Renal pelvis (tissue), 4 donors: ENCODE data around the gene SLC4A5. TPM values are rescaled to one million over a fixed set of nuclear protein-coding genes. Genes with fewer than 3 reads are reported as not detected.
A peak's percentile ranks its signal among the peaks of the same experiment; 100 is the strongest.
"Not testable (repeated sequence)": the region's sequence is repeated elsewhere in the genome, so short reads cannot be mapped to it uniquely, and the experiment has no call there.

Source experiments
- DNase-seq: peaks from one replicate; pipeline ENCODE4 v3.0.0-alpha.2; 2013
- polyA plus RNA-seq, 3 donors: library from polyadenylated mRNA; unstranded; fragments of 120-200 nt; gene quantifications; one replicate each; pipeline ENCODE4 v1.2.1, GENCODE V29; 2013; ENCODE audit not compliant: insufficient read length in 3 of 3

SLC4A5 gene
- polyA plus RNA-seq, 3 donors = 1.9 to 5.6 (median 3.4) TPM

DNA sequence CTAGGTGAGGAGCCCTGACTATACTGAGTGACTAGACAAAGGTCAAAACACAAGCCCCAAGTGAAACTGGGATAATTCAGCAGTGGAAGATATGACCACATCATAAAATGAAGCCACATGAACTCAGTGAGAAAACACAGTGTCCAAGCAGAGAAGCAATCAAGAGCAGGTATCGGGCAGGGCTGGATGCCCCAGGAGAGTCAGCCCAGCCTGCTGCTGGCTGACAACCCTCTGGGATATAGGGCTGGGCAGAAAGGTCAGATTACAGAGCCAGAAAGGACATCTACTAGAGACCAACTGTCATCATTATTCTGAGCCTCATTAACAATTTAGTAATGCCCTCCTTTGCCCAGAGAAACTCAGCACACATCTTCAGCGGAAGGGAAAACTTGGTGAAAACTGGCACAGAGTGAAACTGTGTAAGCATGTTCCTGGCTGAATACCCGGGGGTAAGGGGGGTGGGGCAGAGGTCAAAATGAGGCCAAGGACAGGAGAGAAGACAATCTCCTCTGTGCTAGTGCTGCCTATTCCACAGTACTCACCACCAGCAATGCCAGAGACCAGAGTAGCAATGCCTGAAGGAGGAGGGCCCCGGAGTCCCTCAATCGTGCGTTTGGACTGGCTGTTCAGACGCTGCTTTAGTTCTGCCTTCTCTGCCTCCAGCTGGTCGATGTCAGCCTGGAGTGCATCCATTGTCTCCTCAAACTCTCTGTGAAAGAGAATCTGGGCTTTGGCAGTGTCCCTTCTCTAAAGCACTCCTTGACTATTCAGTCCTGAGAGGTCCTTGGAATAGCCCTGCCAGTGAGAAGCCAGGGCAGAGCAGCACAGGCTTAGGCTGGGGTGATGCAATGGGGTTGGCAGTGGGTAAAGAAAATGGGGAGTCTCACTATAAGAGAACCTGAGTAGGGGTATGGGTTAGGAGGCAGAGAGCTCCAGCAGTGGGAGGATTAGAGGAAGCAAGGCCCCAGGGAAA lies 21.6 kb upstream of the SLC4A5 start:
- no peak for DNase-seq

DNA sequence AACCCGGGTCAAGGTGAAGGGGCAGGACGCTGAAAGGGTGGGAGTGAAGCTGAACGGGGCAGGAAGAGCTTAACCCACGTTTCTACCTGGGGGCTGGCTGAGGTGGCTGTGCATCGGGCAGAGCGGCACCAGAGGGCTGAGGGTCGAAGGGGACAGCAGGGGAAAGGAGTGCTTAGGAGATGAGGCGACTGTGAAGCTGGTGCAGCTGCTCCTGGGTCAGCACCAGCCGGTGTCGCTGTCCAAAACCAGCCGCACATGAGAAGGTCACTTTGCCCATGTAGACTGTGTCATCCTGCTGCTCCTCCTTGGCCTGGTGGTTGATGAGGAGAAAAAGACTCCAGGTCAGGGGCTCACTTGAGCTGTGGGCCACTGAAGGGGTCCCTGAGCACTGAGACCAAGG lies 18.1 kb upstream of the SLC4A5 start:
- no peak for DNase-seq

DNA sequence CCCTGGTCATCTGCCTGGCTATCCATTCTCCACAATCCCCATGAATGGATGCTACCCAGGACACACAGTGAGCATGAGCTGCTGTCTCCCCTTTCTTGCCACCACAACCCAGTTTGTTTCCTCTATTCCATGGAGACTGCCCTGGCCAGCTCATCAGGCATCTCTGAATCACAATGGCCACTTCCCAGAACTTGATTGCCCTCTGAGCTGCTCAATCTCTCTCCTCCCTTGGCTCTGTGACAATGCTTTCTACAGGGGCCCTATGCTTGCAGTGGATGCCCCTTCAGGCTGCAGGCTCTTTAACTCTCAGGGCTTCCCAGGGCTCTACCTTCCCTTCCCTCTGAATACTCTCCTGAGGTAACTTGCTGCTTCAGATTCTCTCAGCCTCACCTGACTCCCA lies 14.4 kb upstream of the SLC4A5 start:
- no peak for DNase-seq

DNA sequence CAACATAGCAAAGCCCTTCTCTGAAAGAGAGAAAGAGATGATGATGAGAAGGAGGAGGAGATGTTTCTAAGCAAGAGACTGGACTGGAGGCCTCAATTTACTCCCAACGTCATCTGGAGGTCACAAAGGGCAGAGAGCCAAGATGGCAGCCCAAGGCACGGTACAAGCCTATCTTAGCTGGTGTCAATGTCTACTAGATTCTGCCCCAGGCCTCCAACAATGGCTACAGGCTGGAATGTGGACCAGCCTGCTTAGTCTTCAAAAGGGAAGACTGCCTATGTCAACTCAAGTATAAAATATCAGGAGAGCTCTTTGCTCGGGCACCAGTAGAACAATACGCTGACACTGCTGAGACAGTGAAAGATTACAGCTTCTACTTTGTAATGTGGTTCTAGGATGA lies 6.7 kb upstream of the SLC4A5 start:
- DNase-seq = no peak

DNA sequence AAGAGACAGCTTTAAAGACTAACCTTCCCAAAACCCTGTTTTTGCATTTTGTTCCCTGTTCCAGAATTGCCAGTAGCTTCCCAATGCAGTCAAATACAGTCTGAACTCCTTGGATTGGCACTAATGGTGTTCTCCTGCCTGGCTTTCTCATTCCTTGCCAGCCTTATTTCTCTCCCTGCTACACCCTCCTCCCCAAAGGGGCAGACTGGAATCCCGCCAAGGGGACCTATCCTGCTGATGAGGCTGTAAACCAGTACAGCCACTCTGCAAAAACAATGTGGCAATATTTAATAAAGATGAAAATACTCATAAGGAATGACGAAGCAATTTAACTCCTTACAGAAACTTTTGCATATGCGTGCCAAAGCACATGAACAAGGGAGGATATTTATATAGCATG lies 4.5 kb upstream of the SLC4A5 start:
- no peak for DNase-seq

DNA sequence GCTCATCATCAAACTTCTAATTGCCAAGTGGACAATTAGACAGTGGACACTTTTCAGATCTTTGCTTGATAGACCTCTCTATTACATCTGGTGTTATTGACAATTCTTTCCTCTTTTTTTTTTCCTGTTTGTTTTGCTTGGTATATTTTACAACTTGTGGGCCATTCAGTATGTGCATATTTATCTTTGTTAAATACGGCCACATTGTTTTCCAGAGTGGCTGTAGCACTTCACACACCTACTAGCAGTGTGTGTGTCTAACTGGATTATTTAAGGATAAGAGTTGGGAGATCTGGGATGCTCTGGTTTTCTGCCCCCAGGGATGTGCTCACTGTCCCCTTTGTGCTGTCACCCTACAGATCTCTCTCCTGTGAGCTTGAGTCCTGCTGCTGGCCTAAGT lies 4.1 kb upstream of the SLC4A5 start:
- no peak for DNase-seq

DNA sequence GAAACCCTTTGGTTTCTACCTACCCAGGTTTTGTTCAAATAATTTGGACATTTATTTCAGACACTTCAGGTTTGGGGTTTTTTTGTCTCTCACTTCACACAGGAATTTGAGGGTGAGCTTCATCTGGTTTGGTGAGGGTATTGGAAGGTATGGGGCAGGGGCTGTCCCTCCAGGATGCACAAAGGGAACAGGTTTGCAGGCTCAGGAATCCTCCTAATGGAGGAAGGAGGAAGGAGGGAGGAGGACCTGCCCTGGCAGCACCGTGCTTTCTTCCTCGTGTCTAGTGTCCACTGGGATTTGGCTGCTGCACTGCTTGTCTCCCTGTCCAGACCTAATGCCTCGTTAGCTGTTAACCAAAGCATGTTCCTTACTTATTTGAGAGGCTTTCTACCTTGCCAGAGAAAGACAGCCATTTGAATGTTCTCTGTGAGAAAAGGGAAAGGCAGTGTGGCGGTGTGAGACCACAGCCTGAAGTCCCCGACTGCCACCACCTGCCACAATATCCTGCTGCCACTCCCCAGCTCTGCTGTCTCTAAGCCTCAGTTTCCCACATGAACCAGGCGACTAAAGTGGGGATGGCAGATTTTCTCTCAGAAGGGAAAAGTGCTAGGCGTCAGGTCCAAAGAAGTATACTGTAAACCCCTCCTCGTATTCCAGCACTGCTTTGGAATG lies 2.2 kb upstream of the SLC4A5 start:
- no peak for DNase-seq

DNA sequence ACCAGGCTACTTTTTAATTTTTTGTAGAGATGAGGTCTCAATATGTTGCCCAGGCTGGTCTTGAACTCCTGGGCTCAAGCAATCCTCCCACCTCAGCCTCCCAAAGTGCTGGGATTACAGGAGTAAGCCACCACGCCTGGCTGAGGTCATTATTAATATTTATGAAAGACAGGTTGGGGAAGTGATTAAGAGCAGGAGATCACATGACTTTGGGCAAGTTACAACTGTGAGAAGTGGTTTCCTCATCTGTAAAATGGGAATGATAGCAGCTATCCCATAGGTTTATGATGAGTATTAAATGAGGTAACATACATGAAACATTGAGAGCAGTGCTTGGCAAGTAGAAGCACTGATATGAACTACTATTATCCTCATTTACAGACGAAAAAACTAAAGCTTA lies 7.0 kb downstream of the SLC4A5 start:
- DNase-seq = not testable (repeated sequence)

DNA sequence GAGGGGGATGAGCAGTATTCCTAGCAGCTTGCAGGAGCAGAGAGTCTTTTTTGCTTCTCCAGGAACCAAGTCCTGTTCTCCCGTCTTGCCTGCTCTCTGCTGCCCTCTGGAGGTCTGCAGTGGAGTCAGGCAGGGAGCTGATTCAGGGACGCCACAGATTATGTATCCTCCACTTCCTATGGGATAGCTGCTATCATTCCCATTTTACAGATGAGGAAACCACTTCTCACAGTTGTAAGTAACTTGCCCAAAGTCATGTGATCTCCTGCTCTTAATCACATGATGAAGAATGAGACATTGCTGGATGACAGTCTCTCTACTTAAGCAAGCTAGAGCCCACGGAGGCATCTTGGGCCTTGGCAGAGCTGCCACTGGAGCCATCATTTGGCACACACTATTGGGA lies 8.3 kb downstream of the SLC4A5 start:
- DNase-seq = peak; percentile 60

DNA sequence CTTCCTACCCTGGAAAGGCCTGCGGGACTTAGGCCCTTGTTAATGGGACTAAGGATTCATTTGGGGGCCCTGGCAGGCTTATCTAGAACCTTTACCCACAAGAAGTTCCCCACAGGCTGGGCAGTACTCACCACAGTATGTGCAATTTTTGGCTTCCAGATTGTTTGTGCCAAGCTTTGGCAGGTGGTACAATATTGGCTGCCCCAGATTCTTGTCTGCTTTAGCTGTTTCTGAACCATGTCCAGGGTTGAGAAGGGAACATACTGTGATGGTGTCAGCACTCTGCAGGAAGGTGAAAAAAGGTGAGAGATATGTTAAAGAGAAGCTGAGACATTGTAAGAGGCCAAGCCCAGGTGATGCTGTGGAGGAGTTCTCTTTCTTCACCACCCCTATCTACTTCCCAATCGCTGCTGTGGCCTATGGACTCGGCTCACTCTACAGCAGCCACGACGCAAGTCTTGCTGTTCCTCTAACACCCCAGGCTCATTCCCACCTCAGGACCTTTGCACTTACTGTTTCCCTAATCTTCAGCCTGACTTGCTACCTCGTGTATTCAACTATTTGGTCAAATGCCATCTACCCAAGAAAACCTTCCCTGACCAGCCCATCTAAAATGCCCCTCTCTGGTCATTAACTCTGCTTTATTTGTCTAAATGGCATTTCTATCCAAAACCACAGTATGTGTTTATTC lies 9.2 kb downstream of the SLC4A5 start:
- DNase-seq = no peak

DNA sequence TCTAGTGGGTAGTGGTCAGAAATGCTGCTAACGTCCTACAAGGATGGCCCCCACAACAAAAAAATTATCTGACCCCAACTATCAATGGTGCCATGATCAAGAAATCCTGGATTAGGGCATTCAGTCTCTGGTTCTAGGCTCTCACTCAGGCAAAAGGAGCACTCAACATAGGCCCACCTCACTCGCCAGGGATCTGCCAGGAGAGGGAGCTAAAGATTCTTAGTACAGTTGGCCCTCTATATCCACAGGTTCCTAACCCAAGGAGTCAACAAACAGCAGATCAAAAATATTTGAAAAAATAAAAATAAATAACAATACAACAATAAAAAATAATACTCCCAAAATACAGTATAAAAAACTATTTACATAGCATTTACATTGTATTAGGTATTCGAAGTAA lies 10.0 kb downstream of the SLC4A5 start:
- no peak for DNase-seq

DNA sequence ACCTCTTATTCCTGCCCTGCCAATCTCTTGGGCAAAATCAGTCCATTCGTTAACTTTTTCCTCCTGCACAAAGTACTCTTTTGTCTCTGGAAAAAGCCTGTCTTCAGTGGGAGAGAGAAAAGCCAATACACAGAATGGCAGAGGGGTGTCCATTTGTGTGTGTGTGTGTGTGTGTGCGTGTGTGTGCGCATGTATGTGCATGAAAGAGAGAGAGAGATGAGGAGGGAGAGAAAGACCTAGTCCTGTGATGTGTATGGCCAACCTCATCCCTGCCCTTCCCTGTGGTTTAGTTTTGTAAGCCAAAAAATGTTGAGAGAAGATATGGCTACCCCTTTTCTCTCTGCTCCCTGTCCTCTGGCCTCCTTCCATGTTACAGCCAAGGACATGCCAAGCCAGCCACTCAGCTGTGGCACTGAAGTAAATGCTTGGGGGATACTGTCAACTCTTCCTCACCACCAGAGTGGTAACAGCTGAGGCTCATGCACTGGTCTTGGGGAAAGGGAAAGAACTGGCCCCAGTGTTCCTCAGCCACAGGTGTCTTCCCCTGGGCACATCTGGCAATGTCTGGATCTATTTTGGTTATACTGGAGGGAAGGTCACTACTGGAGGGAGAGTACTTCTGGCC lies 10.6 kb downstream of the SLC4A5 start:
- no peak for DNase-seq

DNA sequence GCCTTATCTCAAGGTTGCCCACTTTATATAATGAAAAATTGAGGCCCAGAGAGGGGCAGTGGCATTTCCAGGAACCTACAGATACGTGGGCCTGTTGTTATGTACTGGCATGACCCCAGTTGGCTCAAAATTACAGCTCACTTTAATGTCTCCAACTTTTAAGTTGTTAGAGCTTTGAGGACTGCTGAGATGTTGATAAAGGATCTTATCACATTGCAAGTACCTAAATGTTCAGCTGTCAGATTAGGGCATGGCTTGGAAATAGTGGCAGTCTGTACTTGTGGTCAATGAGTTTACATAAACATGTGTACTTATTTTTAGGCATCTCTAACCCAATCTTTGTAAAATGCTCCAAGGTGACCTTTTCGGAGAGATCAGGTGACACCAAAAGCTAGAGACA lies 14.6 kb downstream of the SLC4A5 start:
- DNase-seq = no peak

DNA sequence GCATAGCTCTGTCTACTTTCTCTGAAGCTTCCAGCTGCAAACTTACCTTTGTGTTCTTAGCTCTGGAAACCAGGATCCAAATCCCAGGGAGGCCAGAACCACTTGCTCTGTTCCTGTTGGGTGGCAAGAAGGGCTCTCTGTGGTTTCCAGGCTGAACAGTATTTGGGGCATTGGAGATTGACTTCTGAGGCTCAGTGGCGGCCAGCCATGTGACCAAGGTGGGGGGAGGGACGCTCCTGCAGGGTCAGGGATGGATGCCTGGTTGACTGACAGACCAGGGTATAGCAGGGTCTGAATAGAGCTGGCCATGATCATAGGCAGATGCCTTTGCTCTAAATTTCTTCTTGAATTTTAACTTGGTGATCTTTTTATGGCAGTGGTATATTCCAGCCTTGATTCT lies 15.1 kb downstream of the SLC4A5 start:
- DNase-seq = no peak

DNA sequence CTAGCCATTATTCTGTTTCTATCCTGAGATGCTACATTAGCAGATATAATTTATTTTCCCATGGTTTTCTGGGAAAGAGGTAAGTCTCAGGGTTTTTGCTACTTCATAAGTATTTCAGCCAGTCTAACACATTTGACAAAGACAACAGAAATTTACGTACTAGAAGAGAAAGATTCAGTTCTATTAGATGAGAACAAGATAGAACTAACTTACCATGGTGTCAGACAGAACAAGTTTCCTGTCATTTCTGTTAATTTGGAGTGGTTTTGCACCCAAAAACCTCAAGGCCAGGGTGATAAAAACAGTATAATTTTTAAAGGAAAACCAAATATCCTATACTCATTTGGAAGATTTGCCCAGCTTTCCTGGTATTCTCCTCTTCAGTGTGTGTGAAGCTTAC lies 15.6 kb downstream of the SLC4A5 start:
- DNase-seq = no peak

DNA sequence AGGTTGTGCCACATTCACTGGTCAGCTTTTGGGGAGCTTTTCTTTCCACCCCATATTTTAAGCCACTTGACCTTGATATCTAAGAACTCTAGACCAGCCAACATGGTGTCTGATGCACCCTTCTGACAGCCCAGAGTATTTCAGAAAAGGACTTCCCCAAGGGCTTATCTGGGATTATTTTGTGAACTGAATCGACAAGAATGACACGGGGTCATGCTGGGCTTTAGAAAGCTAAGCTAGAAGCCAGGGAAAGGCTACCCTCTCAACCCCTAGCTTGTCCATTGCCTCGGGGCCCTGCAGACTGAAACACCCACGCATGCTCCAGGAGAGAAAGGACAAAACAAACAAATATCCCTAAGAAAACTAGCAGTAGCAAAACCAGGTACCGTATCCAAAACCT lies 16.0 kb downstream of the SLC4A5 start:
- DNase-seq = no peak

DNA sequence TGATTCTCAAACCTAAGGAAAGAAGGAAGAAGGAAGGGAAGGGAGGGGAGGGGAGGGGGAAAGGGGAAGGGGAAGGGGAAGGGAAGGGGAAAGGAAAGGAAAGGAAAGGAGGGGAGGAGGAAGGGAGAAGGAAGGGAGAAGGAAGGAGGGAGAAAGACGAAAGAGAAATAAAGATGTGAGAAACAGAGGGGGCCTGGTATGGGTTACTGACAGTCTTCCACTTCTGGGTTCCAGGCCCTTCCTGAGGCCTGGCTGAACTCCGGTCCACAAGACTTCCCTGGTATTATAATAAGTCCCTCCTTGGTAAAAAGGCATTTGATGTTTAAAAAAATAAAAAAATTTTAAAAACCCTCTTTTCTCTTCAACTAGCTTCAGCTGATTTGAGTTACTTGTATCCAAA lies 17.4 kb downstream of the SLC4A5 start:
- no peak for DNase-seq

DNA sequence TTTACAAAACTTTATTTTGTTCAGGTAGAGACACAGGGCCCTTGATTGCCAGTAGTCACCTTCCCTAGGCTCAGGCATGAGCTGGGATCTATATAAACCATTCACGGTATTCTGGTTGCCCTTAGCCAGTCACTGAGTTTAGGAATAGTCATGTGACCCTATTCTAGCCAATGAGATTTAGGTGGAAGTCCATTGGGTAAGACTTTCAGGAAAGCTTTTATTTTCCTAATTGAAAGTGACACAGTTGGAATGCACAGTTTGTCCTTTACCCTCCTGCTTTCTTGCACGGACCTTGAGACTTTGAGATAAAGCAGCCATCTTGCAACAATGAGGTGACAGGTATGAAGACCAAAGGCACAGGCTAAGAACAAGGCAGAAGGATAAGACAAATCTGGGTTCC lies 21.5 kb downstream of the SLC4A5 start:
- no peak for DNase-seq

DNA sequence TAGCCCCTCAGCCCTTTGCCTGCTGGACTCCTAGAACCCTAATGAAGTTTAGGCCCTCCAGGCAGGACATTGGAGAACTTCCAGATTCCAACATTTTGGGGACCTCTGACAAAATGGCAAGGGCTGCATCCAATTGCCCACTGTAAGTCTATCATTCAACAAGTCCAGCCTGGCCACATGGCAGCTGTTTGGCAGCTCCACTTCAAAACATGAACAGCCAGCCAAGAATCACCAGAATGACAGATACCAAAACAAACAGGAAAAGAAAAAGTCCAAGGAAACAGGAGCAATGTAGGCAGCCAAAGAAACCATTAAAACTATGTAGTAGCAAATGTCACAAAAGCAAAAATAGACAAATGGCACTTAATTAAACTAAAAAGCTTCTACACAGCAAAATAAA lies 25.5 kb downstream of the SLC4A5 start:
- no peak for DNase-seq

DNA sequence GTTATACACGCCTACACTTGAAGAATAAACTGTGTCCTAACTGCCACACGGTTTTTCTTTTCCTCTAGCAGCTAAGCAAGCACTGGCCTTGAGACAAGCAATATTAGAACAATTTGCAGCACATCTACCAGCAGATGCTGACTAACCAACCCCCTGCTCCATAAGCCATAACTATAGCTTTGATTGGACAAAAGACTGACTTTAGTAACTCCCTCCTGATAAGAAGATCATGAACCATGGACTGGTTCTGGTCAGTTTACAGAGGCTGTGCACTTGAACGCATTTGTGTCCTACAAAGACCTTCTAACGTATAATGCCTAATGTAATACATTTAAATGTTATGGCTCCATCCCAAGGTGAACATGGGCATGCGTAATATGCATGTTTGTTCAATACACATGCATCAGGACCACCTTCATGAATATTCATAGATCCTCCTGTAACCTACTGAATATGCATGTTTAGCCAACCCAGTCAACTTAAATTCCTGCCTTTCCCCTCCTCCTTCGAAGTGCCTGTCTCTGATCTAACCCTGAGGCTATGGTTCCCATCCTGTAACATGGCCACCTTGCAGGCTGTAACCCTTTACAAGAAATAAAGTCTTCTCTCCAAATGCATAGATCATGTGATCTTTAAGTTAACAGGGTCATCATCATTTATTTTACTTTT lies 26.5 kb downstream of the SLC4A5 start:
- DNase-seq = no peak

DNA sequence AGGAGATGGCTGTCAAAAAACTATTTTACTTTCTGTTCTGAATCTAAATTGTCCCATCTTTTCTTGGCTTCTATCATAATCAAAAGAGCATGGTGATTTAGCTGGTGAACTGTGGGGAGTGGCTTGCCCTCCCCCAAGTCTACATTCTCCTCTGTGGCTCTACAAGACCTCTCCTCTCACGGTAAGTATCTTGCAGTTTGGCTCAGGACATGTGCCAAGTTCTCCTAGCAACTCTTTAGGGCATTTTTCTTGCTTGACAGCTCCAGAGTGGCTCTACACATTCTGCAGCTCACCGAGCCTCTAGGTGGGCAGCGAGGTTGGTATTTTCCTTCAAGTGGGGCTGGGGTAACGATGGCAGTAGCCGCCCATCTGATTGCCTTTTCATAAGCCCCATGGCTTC lies 29.1 kb downstream of the SLC4A5 start:
- DNase-seq = no peak

DNA sequence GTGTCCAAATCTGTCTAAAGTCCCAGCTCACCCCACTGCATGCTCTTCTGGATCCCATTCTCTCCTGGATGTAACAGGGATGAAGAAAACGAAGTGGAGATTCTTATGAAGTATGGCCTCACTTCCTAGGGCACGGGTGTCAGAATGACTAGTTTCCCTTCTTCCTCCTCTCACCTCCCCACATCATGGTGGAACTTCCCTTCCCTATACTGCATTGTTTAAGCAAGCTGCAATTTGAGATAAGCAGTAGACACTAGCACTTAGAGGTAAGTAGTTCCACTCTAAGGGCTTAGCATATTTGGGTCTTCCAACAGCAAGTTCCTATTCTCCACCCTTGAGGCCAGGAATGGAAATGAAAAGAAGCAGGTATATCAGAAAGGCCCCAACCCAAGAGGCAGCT lies 29.7 kb downstream of the SLC4A5 start:
- DNase-seq = no peak
